SK-N-SH treated with all-trans-retinoic acid at 6 μM for 48 hours (cell line): ENCODE data around the gene TBC1D9B.

Source experiments
- ARNTL ChIP-seq: fragments of 450-650 bp; formaldehyde crosslinking; IDR thresholded peaks from 2 replicates; pipeline ENCODE4 v1.5.0; 2020; ENCODE audit warnings: low read depth, mild to moderate bottlenecking, moderate library complexity, borderline replicate concordance
- ESRRG ChIP-seq: fragments of 250-450 bp; sonication (Bioruptor Pico); IDR thresholded peaks from 2 replicates; pipeline ENCODE4 v1.6.1; 2021; ENCODE audit warnings: mild to moderate bottlenecking
- SNAI2 ChIP-seq: fragments of 250-450 bp; sonication (Bioruptor Pico); IDR thresholded peaks from 2 replicates; pipeline ENCODE4 v1.5.0; 2020; ENCODE audit warnings: mild to moderate bottlenecking, moderate library complexity
- TF ChIP-seq, protein P1 (sequence below): fragments of 250-450 bp; sonication (Bioruptor Pico); IDR thresholded peaks from 2 replicates; pipeline ENCODE4 v1.5.0; 2020; ENCODE audit warnings: mild to moderate bottlenecking, moderate library complexity

DNA sequence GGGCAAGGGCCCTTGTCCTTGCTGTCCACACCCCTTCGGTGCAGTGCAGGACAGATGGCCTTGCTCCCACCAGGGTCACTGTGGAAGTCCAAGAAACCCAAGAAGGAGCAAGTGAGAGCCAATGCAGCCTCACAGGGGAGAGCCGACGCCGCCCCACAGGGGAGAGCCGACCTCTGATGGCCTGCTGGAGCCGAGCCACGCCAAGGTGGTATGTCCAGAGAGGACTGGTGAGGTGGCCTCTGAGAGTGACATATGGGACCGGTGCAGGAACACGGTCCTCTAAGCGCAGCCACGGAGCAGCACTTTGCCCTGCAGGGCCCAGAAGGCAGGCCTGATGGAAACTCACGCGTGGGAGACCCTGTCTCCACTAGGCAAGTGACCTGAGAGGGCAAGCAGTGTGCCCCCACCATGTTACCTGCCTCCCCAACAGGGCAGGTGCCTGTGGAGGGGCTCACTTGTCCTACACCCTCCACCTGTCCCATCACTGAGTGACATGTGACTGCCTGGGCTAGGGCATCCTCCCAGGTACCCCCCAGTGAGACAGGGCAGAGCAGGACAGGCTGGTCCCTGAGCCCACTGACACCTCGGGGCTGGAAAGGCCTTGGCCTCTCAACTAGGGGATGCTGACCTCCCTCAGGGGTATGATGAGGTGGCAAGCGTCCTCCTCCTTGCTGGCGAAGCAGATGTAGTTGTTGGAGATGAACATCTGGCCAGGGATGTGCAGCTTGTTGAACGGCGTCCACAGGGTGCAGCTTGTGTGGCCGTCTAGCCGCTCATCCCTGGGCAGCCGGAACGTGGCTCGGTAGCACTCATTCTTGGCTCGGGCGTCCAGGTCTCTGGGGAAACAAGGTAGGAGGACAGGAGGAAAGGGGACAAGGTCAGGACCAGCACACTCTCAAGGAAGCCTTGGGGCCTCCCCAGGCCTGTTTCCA is 16.7 kb downstream of the TBC1D9B start:
- TF ChIP-seq ESRRG (CRISPR knock-in tag), result no peak
- TF ChIP-seq ARNTL (CRISPR knock-in tag), result no peak
- TF ChIP-seq SNAI2 (CRISPR knock-in tag), result no peak
- TF ChIP-seq, protein P1, sequence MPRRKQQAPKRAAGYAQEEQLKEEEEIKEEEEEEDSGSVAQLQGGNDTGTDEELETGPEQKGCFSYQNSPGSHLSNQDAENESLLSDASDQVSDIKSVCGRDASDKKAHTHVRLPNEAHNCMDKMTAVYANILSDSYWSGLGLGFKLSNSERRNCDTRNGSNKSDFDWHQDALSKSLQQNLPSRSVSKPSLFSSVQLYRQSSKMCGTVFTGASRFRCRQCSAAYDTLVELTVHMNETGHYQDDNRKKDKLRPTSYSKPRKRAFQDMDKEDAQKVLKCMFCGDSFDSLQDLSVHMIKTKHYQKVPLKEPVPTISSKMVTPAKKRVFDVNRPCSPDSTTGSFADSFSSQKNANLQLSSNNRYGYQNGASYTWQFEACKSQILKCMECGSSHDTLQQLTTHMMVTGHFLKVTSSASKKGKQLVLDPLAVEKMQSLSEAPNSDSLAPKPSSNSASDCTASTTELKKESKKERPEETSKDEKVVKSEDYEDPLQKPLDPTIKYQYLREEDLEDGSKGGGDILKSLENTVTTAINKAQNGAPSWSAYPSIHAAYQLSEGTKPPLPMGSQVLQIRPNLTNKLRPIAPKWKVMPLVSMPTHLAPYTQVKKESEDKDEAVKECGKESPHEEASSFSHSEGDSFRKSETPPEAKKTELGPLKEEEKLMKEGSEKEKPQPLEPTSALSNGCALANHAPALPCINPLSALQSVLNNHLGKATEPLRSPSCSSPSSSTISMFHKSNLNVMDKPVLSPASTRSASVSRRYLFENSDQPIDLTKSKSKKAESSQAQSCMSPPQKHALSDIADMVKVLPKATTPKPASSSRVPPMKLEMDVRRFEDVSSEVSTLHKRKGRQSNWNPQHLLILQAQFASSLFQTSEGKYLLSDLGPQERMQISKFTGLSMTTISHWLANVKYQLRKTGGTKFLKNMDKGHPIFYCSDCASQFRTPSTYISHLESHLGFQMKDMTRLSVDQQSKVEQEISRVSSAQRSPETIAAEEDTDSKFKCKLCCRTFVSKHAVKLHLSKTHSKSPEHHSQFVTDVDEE (CRISPR knock-in tag), result no peak
